ENCODE measurements around the gene PTPRT.

Gene PTPRT

GRCh38 chr20:42581311-42581710 is 608.4 kb downstream of the PTPRT start:
- in situ Hi-C loops (cut with HindIII; ENCODE audit: low sequenced_read_pairs) = no loop called here

- in situ Hi-C loops (cut with HindIII; ENCODE audit: low sequenced_read_pairs) = no loop called here
These were observed 613.5 kb downstream of the PTPRT start for GRCh38 chr20:42576167-42576566.

GRCh38 chr20:42572320-42573016 is 617.2 kb downstream of the PTPRT start:
- in situ Hi-C loops (cut with HindIII; ENCODE audit: low sequenced_read_pairs) = no loop called here

DNA sequence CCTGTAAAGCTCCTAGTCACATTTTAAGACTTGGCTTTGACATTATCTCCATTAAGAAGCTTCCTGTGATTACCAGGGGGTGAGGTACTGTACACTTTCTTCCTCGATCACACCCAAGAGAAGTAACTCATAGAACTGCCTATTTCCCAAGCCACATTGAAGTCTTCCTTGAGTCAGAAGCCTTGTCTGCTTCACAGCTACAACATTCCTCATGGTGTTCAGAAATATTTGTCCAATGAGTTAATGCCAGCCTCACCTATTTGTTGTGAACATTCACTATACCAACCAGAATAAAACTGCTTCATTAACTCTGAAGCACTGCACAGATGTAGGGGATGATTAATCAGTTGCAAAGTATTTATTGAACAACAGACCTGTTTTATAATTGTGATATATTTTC is 622.3 kb downstream of the PTPRT start:
- in situ Hi-C loops (cut with HindIII; ENCODE audit: low sequenced_read_pairs) = no loop called here

GRCh38 chr20:42565235-42565995 is 624.3 kb downstream of the PTPRT start:
- in situ Hi-C loops (cut with HindIII; ENCODE audit: low sequenced_read_pairs) = no loop called here

DNA sequence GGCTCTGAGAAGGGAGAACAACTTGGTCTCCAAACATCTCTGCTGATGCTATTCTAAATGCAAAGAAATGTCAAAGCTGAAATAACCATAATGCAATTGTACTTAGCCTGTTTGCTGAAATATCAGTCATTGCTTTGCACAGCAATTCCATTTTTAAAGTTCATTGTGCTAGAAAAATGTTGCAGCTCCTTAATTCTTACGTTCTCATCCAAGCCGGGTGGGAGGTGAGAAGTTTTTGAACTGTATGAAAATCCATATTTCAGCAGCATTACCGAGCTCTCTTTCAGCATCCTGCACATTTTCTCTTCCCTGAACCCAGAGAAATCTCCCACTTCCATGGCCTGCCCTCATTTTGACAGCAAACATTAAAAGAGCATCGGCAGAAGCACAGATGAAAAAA is 630.0 kb downstream of the PTPRT start:
- in situ Hi-C loops (cut with HindIII; ENCODE audit: low sequenced_read_pairs) = no loop called here

DNA sequence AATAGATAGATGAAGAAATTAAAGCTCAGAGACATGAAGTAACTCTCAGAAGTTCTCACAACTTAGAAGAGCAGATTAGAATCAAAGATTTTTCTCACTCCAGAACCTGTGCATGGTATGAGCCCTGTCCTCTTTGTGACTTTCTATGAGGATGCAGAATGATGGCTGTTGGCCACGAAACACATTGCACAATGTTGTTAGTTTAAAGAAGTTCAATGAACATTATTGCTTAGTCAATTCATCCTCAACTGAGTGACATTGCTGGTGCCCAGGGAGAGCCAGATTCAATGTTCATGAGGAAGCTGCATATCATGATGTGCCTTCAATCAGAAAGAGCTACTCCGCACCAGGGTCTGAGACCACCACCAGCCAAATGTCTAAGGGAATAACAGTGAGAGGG is 633.1 kb downstream of the PTPRT start:
- in situ Hi-C loops (cut with HindIII; ENCODE audit: low sequenced_read_pairs) = no loop called here

DNA sequence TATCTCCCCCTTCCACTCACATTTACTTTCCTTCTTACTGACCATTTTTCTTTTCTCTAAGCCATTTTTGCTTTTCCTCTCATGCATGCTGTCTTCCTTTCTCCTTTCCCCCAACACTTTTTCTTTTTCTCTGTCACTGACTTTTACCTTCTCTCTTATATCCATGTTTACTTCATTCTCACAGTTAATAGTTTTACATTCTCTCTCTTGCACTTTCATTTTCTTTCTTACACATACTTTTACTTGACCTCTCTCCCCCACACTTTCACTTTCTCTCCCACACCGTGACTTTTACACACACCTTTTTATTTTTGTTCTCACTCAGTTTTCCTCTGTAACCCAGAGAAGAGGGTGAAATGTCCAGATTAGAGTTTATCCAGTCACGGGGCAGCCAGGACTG is 636.3 kb downstream of the PTPRT start:
- in situ Hi-C loops (cut with HindIII; ENCODE audit: low sequenced_read_pairs) = no loop called here

DNA sequence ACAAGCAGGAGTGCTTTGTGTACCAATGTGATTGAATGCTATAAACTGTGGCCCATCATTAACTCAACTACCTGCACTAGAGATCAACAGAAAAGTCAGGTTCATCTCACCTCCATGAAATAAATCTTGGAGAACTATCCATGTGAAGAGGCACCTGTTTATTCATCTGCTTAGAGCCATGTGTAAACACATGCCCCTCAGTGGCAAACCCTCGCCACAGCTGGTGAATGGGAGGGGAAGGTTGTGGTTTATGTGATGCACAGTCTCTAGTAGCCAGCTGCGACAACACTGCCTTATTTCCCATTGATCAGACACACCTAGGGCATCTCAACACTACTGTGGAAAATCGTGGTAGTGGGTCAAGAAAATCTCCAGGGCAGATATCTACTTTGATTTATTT is 640.2 kb downstream of the PTPRT start:
- in situ Hi-C loops (cut with HindIII; ENCODE audit: low sequenced_read_pairs) = no loop called here

GRCh38 chr20:42544926-42545325 is 644.8 kb downstream of the PTPRT start:
- in situ Hi-C loops (cut with HindIII; ENCODE audit: low sequenced_read_pairs) = no loop called here

- in situ Hi-C loops (cut with HindIII; ENCODE audit: low sequenced_read_pairs) = no loop called here
These were observed 656.9 kb downstream of the PTPRT start for GRCh38 chr20:42532831-42533230.

DNA sequence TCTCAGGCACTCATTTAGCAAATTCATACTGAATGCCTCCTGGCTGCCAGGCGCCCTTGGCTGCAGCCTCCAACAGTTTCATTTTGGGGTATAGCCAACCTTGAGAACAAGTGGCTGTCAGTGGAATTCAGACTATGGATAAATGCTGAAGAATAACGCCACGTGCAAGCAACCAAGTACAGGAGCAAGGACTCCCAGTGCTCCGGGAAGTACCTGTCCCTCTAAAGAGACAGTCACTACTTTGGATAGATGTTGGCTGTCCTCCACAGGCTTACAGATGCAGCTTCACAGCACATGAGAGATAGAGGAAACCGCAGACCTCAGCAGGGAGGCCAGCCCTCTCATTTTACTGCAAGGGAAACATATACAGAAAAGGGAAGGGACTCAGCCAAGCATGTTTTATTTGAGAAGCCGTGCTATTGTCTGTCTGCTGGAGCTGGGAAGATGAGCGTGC is 658.2 kb downstream of the PTPRT start:
- in situ Hi-C loops (cut with HindIII; ENCODE audit: low sequenced_read_pairs) = no loop called here

GRCh38 chr20:42530855-42531448 is 658.8 kb downstream of the PTPRT start:
- in situ Hi-C loops (cut with HindIII; ENCODE audit: low sequenced_read_pairs) = no loop called here

GRCh38 chr20:42530191-42530590 is 659.5 kb downstream of the PTPRT start:
- in situ Hi-C loops (cut with HindIII; ENCODE audit: low sequenced_read_pairs) = no loop called here

DNA sequence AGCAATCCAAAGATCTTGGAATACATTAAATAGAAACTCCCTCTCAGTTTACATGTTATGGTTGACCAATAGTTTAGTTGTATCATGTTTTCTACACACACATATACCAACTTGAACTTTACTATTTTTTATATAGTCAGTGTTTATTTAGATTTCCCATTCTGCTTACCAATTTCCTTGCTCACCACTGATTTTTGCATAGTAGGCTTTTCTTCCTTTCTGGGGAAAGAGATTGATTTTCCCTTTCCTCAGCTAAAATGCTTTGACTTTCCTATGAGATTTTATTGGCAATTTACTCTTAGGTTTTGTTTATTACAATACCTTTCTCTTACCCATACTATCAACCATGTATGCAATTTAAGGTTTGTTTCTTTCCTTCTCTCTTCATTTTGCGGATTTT is 665.6 kb downstream of the PTPRT start:
- in situ Hi-C loops (cut with HindIII; ENCODE audit: low sequenced_read_pairs) = no loop called here

DNA sequence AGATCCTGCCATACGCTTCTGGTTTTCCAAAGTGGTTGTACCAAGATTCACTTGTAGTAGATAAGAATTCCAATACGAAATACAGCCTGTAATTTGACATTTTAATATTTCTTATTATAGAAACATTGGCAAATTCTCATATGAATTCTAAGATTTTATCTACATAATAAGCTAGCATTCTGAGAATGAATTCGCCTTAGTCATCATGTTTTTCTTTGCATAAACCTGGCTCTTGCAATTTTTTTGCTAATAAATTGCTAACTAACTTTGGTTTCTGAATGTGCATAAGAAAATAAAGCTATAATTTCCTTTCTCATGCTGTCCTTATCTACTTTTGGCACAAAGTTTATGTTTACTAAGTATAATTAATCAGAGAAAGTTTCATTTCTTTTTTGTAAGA is 673.0 kb downstream of the PTPRT start:
- in situ Hi-C loops (cut with HindIII; ENCODE audit: low sequenced_read_pairs) = no loop called here

DNA sequence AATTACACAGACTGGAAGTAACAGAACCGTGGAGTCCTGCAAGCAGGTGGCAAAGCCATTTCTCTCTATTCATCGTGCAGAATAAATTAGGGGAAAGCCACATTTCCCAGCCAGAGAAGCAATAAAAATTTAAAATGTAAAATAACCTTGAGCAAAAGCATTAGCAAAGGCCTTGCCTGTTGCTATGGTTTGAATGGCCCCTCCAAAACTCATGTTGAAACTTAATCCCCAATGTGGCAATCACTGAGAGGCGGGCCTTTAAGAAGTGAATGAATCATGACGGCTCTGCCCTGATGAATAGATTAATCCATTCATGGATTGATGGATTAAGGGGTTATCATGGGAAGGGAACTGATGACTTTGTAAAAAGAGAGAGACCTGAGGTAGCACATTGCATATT is 679.0 kb downstream of the PTPRT start:
- in situ Hi-C loops (cut with HindIII; ENCODE audit: low sequenced_read_pairs) = no loop called here

GRCh38 chr20:42507874-42508273 is 681.8 kb downstream of the PTPRT start:
- in situ Hi-C loops (cut with HindIII; ENCODE audit: low sequenced_read_pairs) = no loop called here

DNA sequence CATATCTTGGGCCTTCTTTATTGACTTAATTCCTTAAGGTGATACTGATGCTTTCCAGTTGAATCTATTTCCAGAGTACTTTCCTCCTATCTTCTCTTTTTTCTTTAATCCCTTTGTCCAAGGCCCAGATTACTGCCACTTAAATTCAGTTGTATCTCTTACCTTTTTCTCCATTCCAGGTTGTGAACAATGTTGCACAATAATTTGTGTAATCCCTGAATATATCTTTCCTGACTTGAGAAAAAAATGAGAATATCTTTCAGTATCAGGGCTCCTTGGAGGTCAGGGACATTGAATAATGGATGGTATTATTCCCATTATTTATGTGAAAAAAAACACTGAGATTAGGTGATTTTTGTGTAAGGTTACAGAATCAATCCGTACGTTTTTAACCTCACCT is 683.3 kb downstream of the PTPRT start:
- in situ Hi-C loops (cut with HindIII; ENCODE audit: low sequenced_read_pairs) = no loop called here

GRCh38 chr20:42502591-42502990 is 687.1 kb downstream of the PTPRT start:
- in situ Hi-C loops (cut with HindIII; ENCODE audit: low sequenced_read_pairs) = no loop called here

DNA sequence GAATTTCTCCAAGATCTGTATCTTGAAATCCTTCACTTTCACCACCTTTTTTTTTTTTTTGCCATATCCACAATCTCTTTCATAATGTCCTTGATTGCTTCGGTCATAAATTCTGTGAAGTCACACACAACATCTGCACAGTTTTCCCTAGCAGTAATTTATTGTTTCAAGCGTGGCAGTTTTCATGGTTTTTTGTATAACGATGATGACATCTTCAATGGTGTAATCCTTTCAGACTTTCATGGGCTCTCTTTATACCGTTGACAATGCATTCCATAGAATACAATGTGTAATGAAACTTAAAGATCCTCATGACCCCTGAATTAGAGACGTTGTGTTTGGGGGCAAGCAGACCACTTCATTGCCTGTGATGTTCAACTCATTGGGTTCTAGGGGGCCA is 693.1 kb downstream of the PTPRT start:
- in situ Hi-C loops (cut with HindIII; ENCODE audit: low sequenced_read_pairs) = no loop called here

GRCh38 chr20:42494290-42494689 is 695.4 kb downstream of the PTPRT start:
- in situ Hi-C loops (cut with HindIII; ENCODE audit: low sequenced_read_pairs) = no loop called here

Data from DLD1 (cell line).